Ovary (tissue), 3 donors: ENCODE results near the gene DNAJC27.

Experiments used
- CTCF ChIP-seq, 3 donors: fragments of 450-650 bp in 2 of 3; fragments of 200-600 bp in 1 of 3; IDR thresholded peaks; one replicate each; pipeline versions ENCODE4 v1.5.1 to v1.8.0; 2016 to 2022; ENCODE audit warnings: antibody characterized with exemption in 3 of 3, mild to moderate bottlenecking in 1 of 3
- EP300 ChIP-seq: sonication (generic); formaldehyde crosslinking; IDR thresholded peaks from one replicate; pipeline ENCODE4 v1.6.1; 2017; ENCODE audit warnings: antibody characterized with exemption
- donor health status: DM: no; HTN: no; CAD: no.

DNA sequence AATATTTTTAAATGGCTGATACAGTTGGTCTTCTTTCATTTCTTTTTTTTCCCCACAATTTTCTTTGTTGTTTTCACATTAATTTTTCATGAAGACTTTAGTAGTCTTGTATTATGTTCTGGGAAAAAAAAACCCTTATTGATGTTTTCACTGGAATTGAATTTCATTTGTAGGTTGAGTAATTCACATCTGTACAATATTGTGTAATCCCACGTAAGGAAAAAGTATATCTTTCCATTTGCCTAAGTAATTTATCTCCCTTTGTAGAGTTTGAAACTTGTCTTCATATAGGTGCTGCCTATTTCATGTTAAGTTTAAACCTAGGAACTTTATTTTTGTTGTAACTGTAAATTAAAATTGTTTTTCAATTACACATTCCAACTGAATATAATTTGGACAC lies 2.0 kb downstream of the DNAJC27 start:
- TF ChIP-seq CTCF (IDR thresholded peaks at IDR 0.05) = no peak
- no peak for TF ChIP-seq EP300
